Measurements from ENCODE around the gene MMP24. TPM values are rescaled to one million over a fixed set of nuclear protein-coding genes. Genes with fewer than 3 reads are reported as not detected.
A peak's percentile ranks its signal among the peaks of the same experiment; 100 is the strongest.

The MMP24 gene
- total and polyA plus RNA-seq, 2 of the 13 experiments (the other 11 are each of a cell fraction or from before 2014, with no cell fraction given): 0.29 to 0.35 TPM

DNA sequence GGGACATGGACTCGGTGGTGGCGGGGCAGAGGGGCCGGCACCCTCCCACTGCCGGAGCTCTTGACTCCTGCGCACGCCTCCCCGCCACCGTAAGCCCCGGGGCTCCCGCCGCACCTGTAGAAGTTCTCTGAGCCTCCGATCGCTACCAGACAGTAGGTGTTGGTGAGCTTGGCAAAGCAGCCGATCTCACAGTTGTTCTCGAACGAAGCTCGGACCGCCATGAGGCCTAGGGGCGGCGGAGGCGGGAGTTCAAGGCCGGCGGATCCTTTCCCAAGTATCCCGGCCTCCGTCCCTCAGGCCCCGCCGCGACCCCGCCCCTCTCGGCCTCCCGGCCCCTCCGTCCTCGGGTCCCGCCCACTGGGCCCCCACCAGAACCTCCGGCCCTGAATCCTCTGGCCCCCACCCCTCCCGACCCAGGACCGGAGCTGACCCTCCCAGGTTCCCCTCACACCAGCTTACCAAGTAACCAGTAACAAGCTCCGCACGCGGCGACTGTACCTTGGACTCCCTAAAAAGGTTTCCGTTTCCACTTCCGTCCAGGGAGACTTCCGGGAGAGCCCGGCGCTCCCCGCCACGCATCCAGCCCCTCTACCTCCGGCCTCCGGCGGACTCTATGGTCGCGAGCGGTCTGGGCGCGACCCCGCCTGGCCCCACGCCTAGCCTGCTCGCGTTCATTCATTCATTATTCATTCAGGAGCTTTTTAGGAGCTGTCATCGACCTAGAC, 57.9 kb downstream of the MMP24 start, which contains the start of gene EIF6 (continued):
- TF ChIP-seq ZFP36L1 (CRISPR knock-in tag; IDR thresholded peaks at IDR 0.05) (peak; percentile 77; the same call in 1 of the 2 replicates), ZNF160 (CRISPR knock-in tag; IDR thresholded peaks at IDR 0.05) (peak; percentile 63; the same call in 1 of the 2 replicates), MEIS2 (CRISPR knock-in tag; IDR thresholded peaks at IDR 0.05) (peak; percentile 31; the same call in 1 of the 2 replicates), PHB2 (IDR thresholded peaks at IDR 0.05; ENCODE audit: partially characterized antibody) (no peak), SP1 (IDR thresholded peaks at IDR 0.05) (no peak), SP1 (CRISPR knock-in tag; IDR thresholded peaks at IDR 0.05) (peak; percentile 60), MAFG (CRISPR knock-in tag; IDR thresholded peaks at IDR 0.05) (0 out of 2 replicates have a peak, but pooled peaks have one; percentile 72), KMT2A (CRISPR knock-in tag; IDR thresholded peaks at IDR 0.05) (peak; percentile 89), ZNF652 (CRISPR knock-in tag; IDR thresholded peaks at IDR 0.05; ENCODE audit: borderline replicate concordance, low read depth) (peak; percentile 53; the same call in 1 of the 2 replicates), ZNF7 (CRISPR knock-in tag; IDR thresholded peaks at IDR 0.05) (peak; percentile 50; the same call in 1 of the 2 replicates), ZNF572 (CRISPR knock-in tag; IDR thresholded peaks at IDR 0.05) (peak; percentile 91; the same call in 1 of the 2 replicates), ATF7-NPFF (CRISPR knock-in tag; IDR thresholded peaks at IDR 0.05; ENCODE audit: low read depth) (peak; percentile 92)
- TF ChIP-seq, protein P1, sequence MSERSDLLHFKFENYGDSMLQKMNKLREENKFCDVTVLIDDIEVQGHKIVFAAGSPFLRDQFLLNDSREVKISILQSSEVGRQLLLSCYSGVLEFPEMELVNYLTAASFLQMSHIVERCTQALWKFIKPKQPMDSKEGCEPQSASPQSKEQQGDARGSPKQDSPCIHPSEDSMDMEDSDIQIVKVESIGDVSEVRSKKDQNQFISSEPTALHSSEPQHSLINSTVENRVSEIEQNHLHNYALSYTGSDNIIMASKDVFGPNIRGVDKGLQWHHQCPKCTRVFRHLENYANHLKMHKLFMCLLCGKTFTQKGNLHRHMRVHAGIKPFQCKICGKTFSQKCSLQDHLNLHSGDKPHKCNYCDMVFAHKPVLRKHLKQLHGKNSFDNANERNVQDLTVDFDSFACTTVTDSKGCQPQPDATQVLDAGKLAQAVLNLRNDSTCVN (CRISPR knock-in tag; IDR thresholded peaks at IDR 0.05; ENCODE audit: borderline replicate concordance): peak; percentile 85; the same call in 1 of the 2 replicates
- TF ChIP-seq, protein P2, sequence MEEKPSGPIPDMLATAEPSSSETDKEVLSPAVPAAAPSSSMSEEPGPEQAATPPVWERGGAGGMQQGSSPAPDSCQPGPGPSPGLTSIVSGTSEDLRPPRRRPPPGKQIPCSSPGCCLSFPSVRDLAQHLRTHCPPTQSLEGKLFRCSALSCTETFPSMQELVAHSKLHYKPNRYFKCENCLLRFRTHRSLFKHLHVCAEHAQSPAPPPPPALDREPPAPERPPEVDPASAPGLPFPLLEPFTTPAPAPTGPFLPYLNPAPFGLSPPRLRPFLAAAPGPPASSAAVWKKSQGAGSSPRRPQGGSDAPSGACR (CRISPR knock-in tag; IDR thresholded peaks at IDR 0.05): peak; percentile 82; the same call in 1 of the 2 replicates
- TF ChIP-seq, protein P3, sequence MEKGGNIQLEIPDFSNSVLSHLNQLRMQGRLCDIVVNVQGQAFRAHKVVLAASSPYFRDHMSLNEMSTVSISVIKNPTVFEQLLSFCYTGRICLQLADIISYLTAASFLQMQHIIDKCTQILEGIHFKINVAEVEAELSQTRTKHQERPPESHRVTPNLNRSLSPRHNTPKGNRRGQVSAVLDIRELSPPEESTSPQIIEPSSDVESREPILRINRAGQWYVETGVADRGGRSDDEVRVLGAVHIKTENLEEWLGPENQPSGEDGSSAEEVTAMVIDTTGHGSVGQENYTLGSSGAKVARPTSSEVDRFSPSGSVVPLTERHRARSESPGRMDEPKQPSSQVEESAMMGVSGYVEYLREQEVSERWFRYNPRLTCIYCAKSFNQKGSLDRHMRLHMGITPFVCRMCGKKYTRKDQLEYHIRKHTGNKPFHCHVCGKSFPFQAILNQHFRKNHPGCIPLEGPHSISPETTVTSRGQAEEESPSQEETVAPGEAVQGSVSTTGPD (CRISPR knock-in tag; IDR thresholded peaks at IDR 0.05): peak; percentile 89; the same call in 1 of the 2 replicates
- TF ChIP-seq, protein P4, sequence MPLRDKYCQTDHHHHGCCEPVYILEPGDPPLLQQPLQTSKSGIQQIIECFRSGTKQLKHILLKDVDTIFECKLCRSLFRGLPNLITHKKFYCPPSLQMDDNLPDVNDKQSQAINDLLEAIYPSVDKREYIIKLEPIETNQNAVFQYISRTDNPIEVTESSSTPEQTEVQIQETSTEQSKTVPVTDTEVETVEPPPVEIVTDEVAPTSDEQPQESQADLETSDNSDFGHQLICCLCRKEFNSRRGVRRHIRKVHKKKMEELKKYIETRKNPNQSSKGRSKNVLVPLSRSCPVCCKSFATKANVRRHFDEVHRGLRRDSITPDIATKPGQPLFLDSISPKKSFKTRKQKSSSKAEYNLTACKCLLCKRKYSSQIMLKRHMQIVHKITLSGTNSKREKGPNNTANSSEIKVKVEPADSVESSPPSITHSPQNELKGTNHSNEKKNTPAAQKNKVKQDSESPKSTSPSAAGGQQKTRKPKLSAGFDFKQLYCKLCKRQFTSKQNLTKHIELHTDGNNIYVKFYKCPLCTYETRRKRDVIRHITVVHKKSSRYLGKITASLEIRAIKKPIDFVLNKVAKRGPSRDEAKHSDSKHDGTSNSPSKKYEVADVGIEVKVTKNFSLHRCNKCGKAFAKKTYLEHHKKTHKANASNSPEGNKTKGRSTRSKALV (CRISPR knock-in tag; IDR thresholded peaks at IDR 0.05): peak; percentile 63; the same call in 1 of the 2 replicates
- TF ChIP-seq, protein P5, sequence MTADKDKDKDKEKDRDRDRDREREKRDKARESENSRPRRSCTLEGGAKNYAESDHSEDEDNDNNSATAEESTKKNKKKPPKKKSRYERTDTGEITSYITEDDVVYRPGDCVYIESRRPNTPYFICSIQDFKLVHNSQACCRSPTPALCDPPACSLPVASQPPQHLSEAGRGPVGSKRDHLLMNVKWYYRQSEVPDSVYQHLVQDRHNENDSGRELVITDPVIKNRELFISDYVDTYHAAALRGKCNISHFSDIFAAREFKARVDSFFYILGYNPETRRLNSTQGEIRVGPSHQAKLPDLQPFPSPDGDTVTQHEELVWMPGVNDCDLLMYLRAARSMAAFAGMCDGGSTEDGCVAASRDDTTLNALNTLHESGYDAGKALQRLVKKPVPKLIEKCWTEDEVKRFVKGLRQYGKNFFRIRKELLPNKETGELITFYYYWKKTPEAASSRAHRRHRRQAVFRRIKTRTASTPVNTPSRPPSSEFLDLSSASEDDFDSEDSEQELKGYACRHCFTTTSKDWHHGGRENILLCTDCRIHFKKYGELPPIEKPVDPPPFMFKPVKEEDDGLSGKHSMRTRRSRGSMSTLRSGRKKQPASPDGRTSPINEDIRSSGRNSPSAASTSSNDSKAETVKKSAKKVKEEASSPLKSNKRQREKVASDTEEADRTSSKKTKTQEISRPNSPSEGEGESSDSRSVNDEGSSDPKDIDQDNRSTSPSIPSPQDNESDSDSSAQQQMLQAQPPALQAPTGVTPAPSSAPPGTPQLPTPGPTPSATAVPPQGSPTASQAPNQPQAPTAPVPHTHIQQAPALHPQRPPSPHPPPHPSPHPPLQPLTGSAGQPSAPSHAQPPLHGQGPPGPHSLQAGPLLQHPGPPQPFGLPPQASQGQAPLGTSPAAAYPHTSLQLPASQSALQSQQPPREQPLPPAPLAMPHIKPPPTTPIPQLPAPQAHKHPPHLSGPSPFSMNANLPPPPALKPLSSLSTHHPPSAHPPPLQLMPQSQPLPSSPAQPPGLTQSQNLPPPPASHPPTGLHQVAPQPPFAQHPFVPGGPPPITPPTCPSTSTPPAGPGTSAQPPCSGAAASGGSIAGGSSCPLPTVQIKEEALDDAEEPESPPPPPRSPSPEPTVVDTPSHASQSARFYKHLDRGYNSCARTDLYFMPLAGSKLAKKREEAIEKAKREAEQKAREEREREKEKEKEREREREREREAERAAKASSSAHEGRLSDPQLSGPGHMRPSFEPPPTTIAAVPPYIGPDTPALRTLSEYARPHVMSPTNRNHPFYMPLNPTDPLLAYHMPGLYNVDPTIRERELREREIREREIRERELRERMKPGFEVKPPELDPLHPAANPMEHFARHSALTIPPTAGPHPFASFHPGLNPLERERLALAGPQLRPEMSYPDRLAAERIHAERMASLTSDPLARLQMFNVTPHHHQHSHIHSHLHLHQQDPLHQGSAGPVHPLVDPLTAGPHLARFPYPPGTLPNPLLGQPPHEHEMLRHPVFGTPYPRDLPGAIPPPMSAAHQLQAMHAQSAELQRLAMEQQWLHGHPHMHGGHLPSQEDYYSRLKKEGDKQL (CRISPR knock-in tag; IDR thresholded peaks at IDR 0.05; ENCODE audit: low read depth): no peak

All from HepG2 (cell line).